ENCODE measurements around the gene GRN.
"Not testable (repeated sequence)": the region's sequence is repeated elsewhere in the genome, so short reads cannot be mapped to it uniquely, and the experiment has no call there.

GRN gene

GRCh38 chr17:44324571-44325275, 20.4 kb upstream of the GRN start, which contains the start of gene SLC25A39:
Gene SLC25A39, minus strand, starts transcription at chr17:44324823. Its CDS starts 1,261 bp downstream, at chr17:44323562.
- TF ChIP-seq CTCF (IDR thresholded peaks at IDR 0.05; ENCODE audit: control extremely low read depth, extremely low read depth, low read depth, missing control alignments) = no peak
- ChIA-PET POLR2A (interaction anchor here (0.5 to 0.8 kb wide), 4 partner anchors 8 to 608 kb away, joined by 3 read pairs; partner anchors contain the start of gene GRN), CTCF (interaction anchor here (1.0 to 4.0 kb wide), 5 partner anchors 11 to 381 kb away, joined by 3 to 23 read pairs (median 4); no protein-coding TSS in a partner anchor)
- DNase-seq (ENCODE audit: extremely low spot score) = peak; percentile 94

- POLR2A ChIA-PET = interaction anchor here (0.5 to 1.0 kb wide), 7 partner anchors 21 to 203 kb away, joined by 3 to 6 read pairs (median 4); partner anchors contain the start of genes HDAC5 and UBTF
Observed at GRCh38 chr17:44326861-44327444, 18.1 kb upstream of the GRN start.

GRCh38 chr17:44327715-44328449, 17.2 kb upstream of the GRN start:
- no peak for TF ChIP-seq CTCF (IDR thresholded peaks at IDR 0.05; ENCODE audit: control extremely low read depth, extremely low read depth, low read depth, missing control alignments)
- CTCF ChIA-PET = interaction anchor here (0.9 to 15.0 kb wide), 8 partner anchors 10 to 124 kb away, joined by 3 to 250 read pairs (median 9); partner anchors contain the start of genes GRN and UBTF
- POLR2A ChIA-PET = no interaction called here
- DNase-seq (ENCODE audit: extremely low spot score) = no peak

More at GRCh38 chr17:44326861-44327444, 18.1 kb upstream of the GRN start:
- peak; percentile 94 for DNase-seq (ENCODE audit: extremely low spot score)
- TF ChIP-seq CTCF (IDR thresholded peaks at IDR 0.05; ENCODE audit: control extremely low read depth, extremely low read depth, low read depth, missing control alignments) = peak; percentile 2
- CTCF ChIA-PET = interaction anchor here (0.7 to 2.3 kb wide), 12 partner anchors 9 to 127 kb away, joined by 3 to 22 read pairs (median 4); partner anchors contain the start of genes ATXN7L3 and GRN

GRCh38 chr17:44329516-44329915, 15.6 kb upstream of the GRN start:
- DNase-seq (ENCODE audit: extremely low spot score); POLR2A ChIA-PET: not testable (repeated sequence)
- CTCF ChIA-PET = interaction anchor here (1.2 to 15.0 kb wide), 5 partner anchors 9 to 193 kb away, joined by 4 to 250 read pairs (median 6); partner anchors contain the start of genes GRN and UBTF

GRCh38 chr17:44330263-44330662, 14.8 kb upstream of the GRN start:
- POLR2A ChIA-PET = interaction anchor here (0.7 kb wide), 1 partner anchor 22 kb away, joined by 4 read pairs; no protein-coding TSS in a partner anchor
- CTCF ChIA-PET = interaction anchor here (0.7 to 15.0 kb wide), 23 partner anchors 8 to 193 kb away, joined by 3 to 250 read pairs (median 6); partner anchors contain the start of genes FAM171A2, GRN and UBTF
- DNase-seq (ENCODE audit: extremely low spot score) = not testable (repeated sequence)

- TF ChIP-seq CTCF (IDR thresholded peaks at IDR 0.05; ENCODE audit: control extremely low read depth, extremely low read depth, low read depth, missing control alignments) = peak; percentile 75
- ChIA-PET POLR2A (no interaction called here), CTCF (interaction anchor here (0.7 to 15.0 kb wide), 28 partner anchors 7 to 322 kb away, joined by 3 to 250 read pairs (median 4); partner anchors contain the start of genes FAM171A2, GRN and UBTF)
- peak; percentile 78 for DNase-seq (ENCODE audit: extremely low spot score)
Observed at GRCh38 chr17:44331249-44331760, 13.8 kb upstream of the GRN start.

- DNase-seq (ENCODE audit: extremely low spot score) = no peak
- CTCF ChIA-PET = interaction anchor here (1.0 to 15.0 kb wide), 4 partner anchors 16 to 131 kb away, joined by 5 to 250 read pairs (median 120); partner anchors contain the start of genes GRN and UBTF
- POLR2A ChIA-PET = no interaction called here
- no peak for TF ChIP-seq CTCF (IDR thresholded peaks at IDR 0.05; ENCODE audit: control extremely low read depth, extremely low read depth, low read depth, missing control alignments)
Observed at GRCh38 chr17:44333371-44333770, 11.7 kb upstream of the GRN start.
